Suprapubic skin (tissue), 4 donors: Measurements from ENCODE around the gene PNPLA2.

Experiments used
- CTCF ChIP-seq, 2 donors: fragments of 200-600 bp in 1 of 2; fragments of 450-650 bp in 1 of 2; sonication (generic) in 1 of 2; IDR thresholded peaks; one replicate each; pipeline ENCODE4 v1.5.1; 2016 to 2019; ENCODE audit warnings: antibody characterized with exemption in 2 of 2, mild to moderate bottlenecking in 1 of 2, moderate library complexity in 1 of 2
- EP300 ChIP-seq: sonication (generic); formaldehyde crosslinking; IDR thresholded peaks from one replicate; pipeline ENCODE4 v1.6.1; 2017; ENCODE audit warnings: antibody characterized with exemption
- POLR2A ChIP-seq, 2 donors: fragments of 450-650 bp; IDR thresholded peaks; one replicate each; pipeline ENCODE4 v1.6.1; 2017; ENCODE audit warnings: antibody characterized with exemption in 2 of 2, mild to moderate bottlenecking in 2 of 2, moderate library complexity in 2 of 2
- POLR2AphosphoS5 ChIP-seq, 3 donors: sonication (generic); formaldehyde crosslinking; IDR thresholded peaks; one replicate each; pipeline ENCODE4 v1.6.1; 2017; ENCODE audit warnings: antibody characterized with exemption in 3 of 3

- TF ChIP-seq CTCF (IDR thresholded peaks at IDR 0.05), result peak in 1 of 2 donors; percentile 31
- no peak for TF ChIP-seq EP300
- peak; percentile 75 to 87 for TF ChIP-seq POLR2A (IDR thresholded peaks at IDR 0.05)
- peak in 1 of 3 donors; percentile 65 for TF ChIP-seq POLR2AphosphoS5 (IDR thresholded peaks at IDR 0.05)
Observed at GRCh38 chr11:819129-819931, 616 bp downstream of the PNPLA2 start.
